ENCODE results near the gene GMEB1. TPM values are rescaled to one million over a fixed set of nuclear protein-coding genes. Genes with fewer than 3 reads are reported as not detected.
A peak's percentile ranks its signal among the peaks of the same experiment; 100 is the strongest.

GMEB1 gene
- 9.2 and 10.6 TPM in 2 replicates for total RNA-seq
- 7.0 and 7.6 TPM in 2 replicates for polyA plus RNA-seq

- peak within 1 kb of the TSS; percentile 100 for H3K27ac ChIP-seq
- H3K4me2 ChIP-seq = peak within 1 kb of the TSS; percentile 93
- 2% methylated on average over 22 of the region's 57 CpGs for WGBS (ENCODE audit: low lambda C conversion rate, missing lambda C conversion rate)
Measured at GRCh38 chr1:28668191-28668955, at the start of gene GMEB1. GMEB1 (plus strand) TSS chr1:28668784; CDS start chr1:28683613, 14,829 bp downstream.

GRCh38 chr1:28631713-28632112, 36.9 kb upstream of the GMEB1 start:
- DNase-seq (ENCODE audit: low spot score) = no peak
- H4K20me1 ChIP-seq (ENCODE audit: insufficient read depth, poor library complexity, severe bottlenecking) = no peaks in the 10 kb centered on the region
- H3K4me1 ChIP-seq (ENCODE audit: insufficient read depth) = no peaks in the 10 kb centered on the region
- H3K27ac ChIP-seq = no peak overlapping the region
- H3K79me2 ChIP-seq = no peaks in the 10 kb centered on the region
- no peaks in the 10 kb centered on the region for H3K27me3 ChIP-seq
- WGBS (ENCODE audit: low lambda C conversion rate, missing lambda C conversion rate) = 96% methylated on average over 1 of the region's 1 CpG
- H2AFZ ChIP-seq = no peak overlapping the region
- H3K4me2 ChIP-seq = no peak overlapping the region
- TF ChIP-seq EZH2 (IDR thresholded peaks at IDR 0.05; ENCODE audit: borderline replicate concordance) (no peak), EZH2phosphoT487 (IDR thresholded peaks at IDR 0.05; ENCODE audit: low read depth, severe bottlenecking, unreplicated experiment) (no peak), CTCF (IDR thresholded peaks at IDR 0.05; ENCODE audit: poor library complexity) (no peak)
- no peaks in the 10 kb centered on the region for H3K9me3 ChIP-seq (ENCODE audit: low read depth)
- no peaks in the 10 kb centered on the region for H3K36me3 ChIP-seq (replicated peaks; ENCODE audit: insufficient read depth, low read depth)
- no peak overlapping the region for H3K4me3 ChIP-seq
- no peaks in the 10 kb centered on the region for H3K9me2 ChIP-seq (replicated peaks; ENCODE audit: insufficient read depth)

More at GRCh38 chr1:28668191-28668955, at the start of gene GMEB1:
- TF ChIP-seq EZH2phosphoT487 (IDR thresholded peaks at IDR 0.05; ENCODE audit: low read depth, severe bottlenecking, unreplicated experiment) (no peak), EZH2 (IDR thresholded peaks at IDR 0.05; ENCODE audit: borderline replicate concordance) (no peak), CTCF (IDR thresholded peaks at IDR 0.05; ENCODE audit: poor library complexity) (no peak)
- peak within 1 kb of the TSS; percentile 98 for H2AFZ ChIP-seq
- H3K79me2 ChIP-seq = peaks cover 37% of the 10 kb centered on the region
- H3K27me3 ChIP-seq = no peaks in the 10 kb centered on the region
- no peaks in the 10 kb centered on the region for H3K9me3 ChIP-seq (ENCODE audit: low read depth)
- H3K4me3 ChIP-seq = peak within 1 kb of the TSS; percentile 57
- H3K4me1 ChIP-seq (ENCODE audit: insufficient read depth) = peaks cover 16% of the 10 kb centered on the region
- no peaks in the 10 kb centered on the region for H3K36me3 ChIP-seq (replicated peaks; ENCODE audit: insufficient read depth, low read depth)
- peak; percentile 97 for DNase-seq (ENCODE audit: low spot score)
- H3K9me2 ChIP-seq (replicated peaks; ENCODE audit: insufficient read depth) = no peaks in the 10 kb centered on the region
- no peaks in the 10 kb centered on the region for H4K20me1 ChIP-seq (ENCODE audit: insufficient read depth, poor library complexity, severe bottlenecking)

GRCh38 chr1:28632560-28632959, 36.0 kb upstream of the GMEB1 start:
- peaks cover 2% of the 10 kb centered on the region for H3K79me2 ChIP-seq
- no peaks in the 10 kb centered on the region for H3K9me3 ChIP-seq (ENCODE audit: low read depth)
- no peak overlapping the region for H2AFZ ChIP-seq
- no peak overlapping the region for H3K4me3 ChIP-seq
- no peak overlapping the region for H3K27ac ChIP-seq
- no peaks in the 10 kb centered on the region for H3K4me1 ChIP-seq (ENCODE audit: insufficient read depth)
- H3K4me2 ChIP-seq = no peak overlapping the region
- no peaks in the 10 kb centered on the region for H3K9me2 ChIP-seq (replicated peaks; ENCODE audit: insufficient read depth)
- WGBS (ENCODE audit: low lambda C conversion rate, missing lambda C conversion rate) = 96% methylated on average over 4 of the region's 4 CpGs
- no peak for DNase-seq (ENCODE audit: low spot score)
- no peaks in the 10 kb centered on the region for H3K36me3 ChIP-seq (replicated peaks; ENCODE audit: insufficient read depth, low read depth)
- H4K20me1 ChIP-seq (ENCODE audit: insufficient read depth, poor library complexity, severe bottlenecking) = no peaks in the 10 kb centered on the region
- no peak for TF ChIP-seq EZH2 (IDR thresholded peaks at IDR 0.05; ENCODE audit: borderline replicate concordance)
- no peak for TF ChIP-seq CTCF (IDR thresholded peaks at IDR 0.05; ENCODE audit: poor library complexity)
- H3K27me3 ChIP-seq = no peaks in the 10 kb centered on the region

Measured in hepatocyte (in vitro differentiated cells).